ENCODE data around the gene GSTK1. TPM values are rescaled to one million over a fixed set of nuclear protein-coding genes. Genes with fewer than 3 reads are reported as not detected.

GSTK1 gene
- total and polyA plus RNA-seq, 2 of the 8 experiments (the other 6 are each of a cell fraction or from before 2014, with no cell fraction given) = 25.5 to 32.5 TPM

DNA sequence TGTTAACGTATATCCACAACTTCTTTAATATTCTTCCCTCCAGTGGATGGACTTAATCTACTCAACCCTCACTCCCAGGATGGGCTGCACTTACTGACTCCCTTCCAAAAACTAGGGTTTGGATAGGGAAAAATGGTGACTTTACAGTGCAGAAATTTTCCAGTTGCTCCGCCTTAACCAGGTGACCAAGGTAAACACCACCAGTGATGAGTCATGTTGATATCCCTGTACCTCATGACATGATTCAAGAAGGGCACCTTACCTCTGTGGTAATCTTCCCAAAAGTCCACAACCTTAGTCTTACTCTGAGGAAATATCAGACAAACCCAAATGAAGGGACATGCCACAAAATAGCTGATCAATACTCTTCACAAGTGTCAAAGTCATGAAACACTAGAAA lies 3.5 kb upstream of the GSTK1 start:
- H2BK120ac ChIP-seq (replicated peaks; ENCODE audit: low read depth, low read length) = no peak overlapping the region
- no peak overlapping the region for H2AFZ ChIP-seq (ENCODE audit: low read length)
- no peak overlapping the region for H3K23ac ChIP-seq (ENCODE audit: insufficient read length)
- H2BK12ac ChIP-seq (ENCODE audit: low read depth, low read length) = no peak overlapping the region
- no peak overlapping the region for H3K4ac ChIP-seq (replicated peaks; ENCODE audit: insufficient read length, low read depth, low read length)
- H3K56ac ChIP-seq (replicated peaks; ENCODE audit: insufficient read length, low read depth, low read length) = no peak overlapping the region
- H3K79me1 ChIP-seq (ENCODE audit: low read depth, low read length) = no peaks in the 10 kb centered on the region
- H3K79me2 ChIP-seq (ENCODE audit: control insufficient read depth in 1 of 2, insufficient read depth in 2 of 2, low read length in 2 of 2) = no peaks in the 10 kb centered on the region
- CTCF ChIA-PET (ENCODE audit: partially characterized antibody) = interaction anchor here (1.0 to 1.9 kb wide), 3 partner anchors 10 to 39 kb away, joined by 4 to 10 read pairs (median 4); no protein-coding TSS in a partner anchor
- no peak overlapping the region for H3K4me3 ChIP-seq (ENCODE audit: extremely low read depth in 1 of 4, insufficient read depth in 2 of 4, low read depth in 3 of 4, low read length in 4 of 4)
- no peak overlapping the region for H2BK5ac ChIP-seq (ENCODE audit: low read depth, low read length)
- no peaks in the 10 kb centered on the region for H3K36me3 ChIP-seq (ENCODE audit: control insufficient read depth in 2 of 4, insufficient read depth in 4 of 4, low read length in 3 of 4)
- H2BK20ac ChIP-seq (ENCODE audit: low read length) = no peak overlapping the region
- no peaks in the 10 kb centered on the region for H3K9me3 ChIP-seq (ENCODE audit: insufficient read depth in 2 of 2, low read depth in 1 of 2, low read length in 1 of 2)
- FAIRE-seq (no peak), DNase-seq (ENCODE audit: low read depth in 1 of 2, low spot score in 2 of 2) (no peak)
- 90% methylated on average over 2 of the region's 2 CpGs; no CpG with 5 or more reads in 1 of the 2 experiments for whole genome bisulfite sequencing, 2 experiments (ENCODE audit: extremely low coverage in 1 of 2, insufficient coverage in 1 of 2, insufficient read length in 1 of 2, insufficient replicate concordance in 2 of 2, low coverage in 1 of 2, low lambda C conversion rate in 2 of 2, missing lambda C conversion rate in 1 of 2)
- no peak overlapping the region for H3K18ac ChIP-seq (ENCODE audit: extremely low read depth, low read length)
- no peaks in the 10 kb centered on the region for H4K20me1 ChIP-seq (replicated peaks in 1 of 2; ENCODE audit: control insufficient read depth in 1 of 2, insufficient read depth in 2 of 2, low read length in 2 of 2)
- H2BK15ac ChIP-seq (ENCODE audit: low read length) = no peak overlapping the region
- no peak overlapping the region for H4K5ac ChIP-seq (ENCODE audit: insufficient read length, low read depth, low read length)
- H3K4me2 ChIP-seq (ENCODE audit: insufficient read depth in 1 of 2, low read depth in 2 of 2, low read length in 2 of 2) = no peak overlapping the region
- H3K14ac ChIP-seq (ENCODE audit: insufficient read length) = no peak overlapping the region
- TF ChIP-seq, protein P1, sequence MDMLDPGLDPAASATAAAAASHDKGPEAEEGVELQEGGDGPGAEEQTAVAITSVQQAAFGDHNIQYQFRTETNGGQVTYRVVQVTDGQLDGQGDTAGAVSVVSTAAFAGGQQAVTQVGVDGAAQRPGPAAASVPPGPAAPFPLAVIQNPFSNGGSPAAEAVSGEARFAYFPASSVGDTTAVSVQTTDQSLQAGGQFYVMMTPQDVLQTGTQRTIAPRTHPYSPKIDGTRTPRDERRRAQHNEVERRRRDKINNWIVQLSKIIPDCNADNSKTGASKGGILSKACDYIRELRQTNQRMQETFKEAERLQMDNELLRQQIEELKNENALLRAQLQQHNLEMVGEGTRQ (IDR thresholded peaks at IDR 0.05; ENCODE audit: low read length) = no peak
- TF ChIP-seq TAF1 (IDR thresholded peaks at IDR 0.05; ENCODE audit: low read depth, low read length) = no peak
- TF ChIP-seq, protein P2, sequence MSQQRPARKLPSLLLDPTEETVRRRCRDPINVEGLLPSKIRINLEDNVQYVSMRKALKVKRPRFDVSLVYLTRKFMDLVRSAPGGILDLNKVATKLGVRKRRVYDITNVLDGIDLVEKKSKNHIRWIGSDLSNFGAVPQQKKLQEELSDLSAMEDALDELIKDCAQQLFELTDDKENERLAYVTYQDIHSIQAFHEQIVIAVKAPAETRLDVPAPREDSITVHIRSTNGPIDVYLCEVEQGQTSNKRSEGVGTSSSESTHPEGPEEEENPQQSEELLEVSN (IDR thresholded peaks at IDR 0.05) = no peak
- H3K27ac ChIP-seq (ENCODE audit: low read depth, low read length) = no peak overlapping the region
- no peak overlapping the region for H4K8ac ChIP-seq (ENCODE audit: extremely low read depth, insufficient read depth, low read length)
- no peak overlapping the region for H2AK5ac ChIP-seq (ENCODE audit: low read depth, low read length)
- H3K4me1 ChIP-seq (replicated peaks in 1 of 4; ENCODE audit: control insufficient read depth in 3 of 4, insufficient read depth in 4 of 4, low read length in 3 of 4) = peaks cover 0 to 4% (median 0%) of the 10 kb centered on the region in 4 experiments; a peak in 2 of 7 replicates
- peaks cover 2% of the 10 kb centered on the region; the same call in 1 of the 2 replicates for H3K23me2 ChIP-seq (ENCODE audit: low read depth, low read length)
- POLR2A ChIA-PET (ENCODE audit: partially characterized antibody) = no interaction called here
- no peak overlapping the region for H4K91ac ChIP-seq (replicated peaks; ENCODE audit: insufficient read length, low read length)
- H3K27me3 ChIP-seq (replicated peaks in 1 of 4; ENCODE audit: control insufficient read depth in 3 of 4, extremely low read depth in 1 of 4, insufficient read depth in 3 of 4, low read length in 3 of 4) = peaks cover 0 to 3% (median 0%) of the 10 kb centered on the region in 4 experiments; a peak in 3 of 7 replicates
- H3K9ac ChIP-seq (replicated peaks in 1 of 4; ENCODE audit: extremely low read depth in 1 of 4, low read depth in 3 of 4, low read length in 3 of 4) = no peak overlapping the region
